GM04503 (cell line): ENCODE results near the gene INPP5F.

Experiments
- DNase-seq: peaks from one replicate; pipeline ENCODE4 v3.0.0-alpha.2; 2012; ENCODE audit warnings: low read depth

INPP5F gene

GRCh38 chr10:119725828-119726675 lies at the start of gene INPP5F:
Gene INPP5F (plus strand): TSS chr10:119726050. CDS start chr10:119726263, 213 bp downstream.
- DNase-seq, result peak; percentile 86

- no peak for DNase-seq
Measured at GRCh38 chr10:119677126-119677525, 48.7 kb upstream of the INPP5F start.

- no peak for DNase-seq
Measured at GRCh38 chr10:119677904-119678755, 47.7 kb upstream of the INPP5F start.

- no peak for DNase-seq
Measured at GRCh38 chr10:119679480-119679829, 46.4 kb upstream of the INPP5F start.

GRCh38 chr10:119680050-119680449 lies 45.8 kb upstream of the INPP5F start:
- DNase-seq, result no peak

- DNase-seq, result no peak
Measured at GRCh38 chr10:119680650-119681081, 45.2 kb upstream of the INPP5F start.

- DNase-seq, result no peak
Measured at GRCh38 chr10:119686465-119687191, 39.2 kb upstream of the INPP5F start.

- DNase-seq, result no peak
Measured at GRCh38 chr10:119687192-119688032, 38.4 kb upstream of the INPP5F start.

GRCh38 chr10:119688033-119688508 lies 37.8 kb upstream of the INPP5F start:
- DNase-seq, result no peak

GRCh38 chr10:119689016-119689580 lies 36.8 kb upstream of the INPP5F start:
- DNase-seq, result no peak

GRCh38 chr10:119691726-119692125 lies 34.1 kb upstream of the INPP5F start:
- DNase-seq, result no peak

- no peak for DNase-seq
Measured at GRCh38 chr10:119693262-119693957, 32.4 kb upstream of the INPP5F start.

GRCh38 chr10:119694608-119695007 lies 31.2 kb upstream of the INPP5F start:
- no peak for DNase-seq

GRCh38 chr10:119700321-119700954 lies 25.4 kb upstream of the INPP5F start:
- DNase-seq, result no peak

GRCh38 chr10:119701861-119702260 lies 24.0 kb upstream of the INPP5F start:
- no peak for DNase-seq

GRCh38 chr10:119702583-119702982 lies 23.3 kb upstream of the INPP5F start:
- DNase-seq, result no peak

- DNase-seq, result no peak
Measured at GRCh38 chr10:119703903-119704508, 21.8 kb upstream of the INPP5F start.

GRCh38 chr10:119705434-119705831 lies 20.4 kb upstream of the INPP5F start:
- no peak for DNase-seq

- no peak for DNase-seq
Measured at GRCh38 chr10:119706521-119707278, 19.1 kb upstream of the INPP5F start.
